OCI-LY1 (cell line): ENCODE results near the gene TIGD1.

Experiments
- H2AFZ ChIP-seq: fragments of 200-600 bp; sonication (generic), shearing (Covaris generic); 2 replicates; pipeline ENCODE4 v1.6.0; 2014; ENCODE audit warnings: antibody characterized with exemption, mild to moderate bottlenecking, low read length
- H3F3A ChIP-seq: fragments of 200-600 bp; sonication (generic), shearing (Covaris generic); 2 replicates; pipeline ENCODE4 v1.6.0; 2014; ENCODE audit warnings: mild to moderate bottlenecking, antibody characterized with exemption, low read length, moderate library complexity; ENCODE audit not compliant: insufficient read depth
- H3K27ac ChIP-seq: fragments of 200-600 bp; sonication (generic); 2 replicates; pipeline ENCODE4 v1.5.1; 2014; ENCODE audit warnings: low read length, mixed run types, mild to moderate bottlenecking, low read depth; ENCODE audit not compliant: poor library complexity, severe bottlenecking
- H3K27me3 ChIP-seq: fragments of 200-600 bp; sonication (generic); 2 replicates; pipeline ENCODE4 v1.6.0; 2014; ENCODE audit warnings: antibody characterized with exemption, mild to moderate bottlenecking, low read length, moderate library complexity; ENCODE audit not compliant: insufficient read depth
- H3K36me3 ChIP-seq: fragments of 200-600 bp; sonication (generic); 2 replicates; pipeline ENCODE4 v1.6.1; 2014; ENCODE audit warnings: mild to moderate bottlenecking, antibody characterized with exemption, low read length, moderate library complexity, mixed read lengths; ENCODE audit not compliant: insufficient read depth
- H3K4me1 ChIP-seq: fragments of 200-600 bp; sonication (generic); 2 replicates; pipeline ENCODE4 v1.5.1; 2014; ENCODE audit warnings: mild to moderate bottlenecking, low read length, moderate library complexity; ENCODE audit not compliant: insufficient read depth, severe bottlenecking
- H3K4me2 ChIP-seq: fragments of 200-600 bp; sonication (generic), shearing (Covaris generic); 2 replicates; pipeline ENCODE4 v1.6.1; 2014; ENCODE audit warnings: low read length
- H3K4me3 ChIP-seq: fragments of 200-600 bp; sonication (generic); 2 replicates; pipeline ENCODE4 v1.5.1; 2014; ENCODE audit warnings: low read length, low read depth, mild to moderate bottlenecking, mixed read lengths; ENCODE audit not compliant: poor library complexity, severe bottlenecking
- H3K79me2 ChIP-seq: fragments of 200-600 bp; shearing (Covaris generic); 2 replicates; pipeline ENCODE4 v1.6.1; 2016; ENCODE audit warnings: mixed run types, low read length, mixed read lengths; ENCODE audit not compliant: insufficient read depth
- H3K9ac ChIP-seq: fragments of 200-600 bp; sonication (generic), shearing (Covaris generic); 2 replicates; pipeline ENCODE4 v1.6.1; 2014; ENCODE audit warnings: mild to moderate bottlenecking, low read length, mixed read lengths
- H3K9me2 ChIP-seq: fragments of 200-600 bp; sonication (generic), shearing (Covaris generic); 2 replicates; pipeline ENCODE4 v1.6.1; 2014; ENCODE audit warnings: low read depth, mild to moderate bottlenecking, low read length, mixed read lengths
- H3K9me3 ChIP-seq: fragments of 200-600 bp; shearing (Covaris generic); 2 replicates; pipeline ENCODE4 v1.6.1; 2014; ENCODE audit warnings: low read length, mixed read lengths
- H4K20me1 ChIP-seq: fragments of 200-600 bp; sonication (generic), shearing (Covaris generic); 2 replicates; pipeline ENCODE4 v1.6.0; 2016; ENCODE audit warnings: mild to moderate bottlenecking, low read length; ENCODE audit not compliant: insufficient read depth
- CTCF ChIP-seq: fragments of 200-600 bp; sonication (generic), shearing (Covaris generic); IDR thresholded peaks from 2 replicates; pipeline ENCODE4 v1.5.1; 2017; ENCODE audit warnings: mild to moderate bottlenecking, antibody characterized with exemption, low read length, moderate library complexity, mixed read lengths
- EZH2 ChIP-seq: fragments of 200-600 bp; sonication (generic), shearing (Covaris generic); IDR thresholded peaks from 2 replicates; pipeline ENCODE4 v1.8.0; 2017; ENCODE audit warnings: borderline replicate concordance, mixed run types, mild to moderate bottlenecking, antibody characterized with exemption, low read length, moderate library complexity, mixed read lengths

TIGD1 gene

DNA sequence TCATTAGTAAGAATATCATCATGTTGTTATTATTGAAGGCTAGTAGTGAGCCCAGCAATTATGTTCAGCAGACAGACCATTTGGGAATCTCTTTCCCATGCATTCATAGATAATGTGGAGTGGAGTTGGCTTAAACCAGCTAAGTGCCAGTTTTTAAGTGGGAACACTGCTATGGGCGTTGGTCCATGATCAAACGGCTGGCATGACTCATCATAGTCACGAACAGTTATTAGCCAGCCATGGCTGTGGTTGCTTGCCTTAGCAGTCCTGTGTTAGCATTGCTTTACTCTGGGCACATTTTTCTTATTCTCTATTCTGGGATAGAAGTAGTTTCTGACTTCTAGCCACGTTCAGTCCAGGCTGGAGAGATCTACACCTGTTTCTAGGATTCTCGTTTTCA, 17.8 kb upstream of the TIGD1 start:
- H3K4me2 ChIP-seq, result no peak overlapping the region
- no peaks in the 10 kb centered on the region for H4K20me1 ChIP-seq
- no peaks in the 10 kb centered on the region for H3K4me1 ChIP-seq
- no peaks in the 10 kb centered on the region for H3K27me3 ChIP-seq
- H2AFZ ChIP-seq, result no peak overlapping the region
- peaks cover 88% of the 10 kb centered on the region for H3K36me3 ChIP-seq
- no peak overlapping the region for H3K9ac ChIP-seq
- no peaks in the 10 kb centered on the region for H3F3A ChIP-seq
- H3K4me3 ChIP-seq, result no peak overlapping the region
- H3K79me2 ChIP-seq, result no peaks in the 10 kb centered on the region
- no peak overlapping the region for H3K27ac ChIP-seq
- H3K9me2 ChIP-seq, result no peaks in the 10 kb centered on the region
- H3K9me3 ChIP-seq, result no peaks in the 10 kb centered on the region
- TF ChIP-seq CTCF, result no peak
- TF ChIP-seq EZH2, result no peak

DNA sequence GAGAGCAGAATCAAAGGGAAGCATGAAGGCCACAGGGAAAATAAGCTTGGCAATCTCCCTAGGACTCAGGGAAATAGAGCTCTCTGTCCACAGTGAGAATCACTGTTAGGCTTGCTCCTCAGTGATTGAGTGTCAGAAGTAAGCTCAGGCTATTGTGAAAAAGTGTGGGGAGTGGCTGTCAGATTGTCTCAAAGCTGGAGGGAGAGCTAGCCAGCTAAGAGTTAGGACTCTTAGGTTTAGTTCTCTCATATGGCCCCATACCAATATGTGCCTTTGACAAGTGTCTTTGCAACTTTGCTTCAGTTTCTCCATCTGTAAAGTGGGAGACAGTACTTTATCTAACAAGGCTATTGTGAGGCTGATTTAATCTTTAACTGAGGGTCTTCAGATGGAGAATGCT, 17.4 kb upstream of the TIGD1 start:
- Histone ChIP-seq H4K20me1 (no peaks in the 10 kb centered on the region), H3K36me3 (peaks cover 88% of the 10 kb centered on the region), H3K27me3 (no peaks in the 10 kb centered on the region), H3F3A (no peaks in the 10 kb centered on the region), H3K9me2 (no peaks in the 10 kb centered on the region), H3K79me2 (no peaks in the 10 kb centered on the region), H3K4me1 (no peaks in the 10 kb centered on the region), H3K9ac (no peak overlapping the region), H2AFZ (no peak overlapping the region), H3K27ac (no peak overlapping the region), H3K9me3 (no peaks in the 10 kb centered on the region), H3K4me2 (no peak overlapping the region), H3K4me3 (no peak overlapping the region)
- TF ChIP-seq EZH2 (no peak), CTCF (no peak)

DNA sequence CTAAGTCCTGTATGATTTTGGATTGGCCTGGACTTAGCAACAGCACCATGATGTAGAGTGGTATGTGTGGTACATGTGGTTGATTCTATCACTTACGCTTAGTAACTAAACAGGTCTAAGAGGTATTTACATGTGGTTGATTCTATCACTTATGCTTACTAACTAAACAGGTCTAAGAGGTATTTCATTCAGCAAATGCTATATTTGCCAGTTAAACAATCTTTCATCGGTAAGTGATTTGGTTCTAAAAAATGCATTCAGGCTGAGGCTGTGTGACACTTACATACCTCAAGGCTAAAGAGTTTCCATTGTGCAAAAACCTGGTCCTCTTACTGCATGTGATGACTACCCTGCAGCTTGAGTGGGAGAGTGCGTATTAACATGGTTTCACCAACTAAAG, 13.2 kb upstream of the TIGD1 start:
- H3K9ac ChIP-seq, result no peak overlapping the region
- H3K9me3 ChIP-seq, result no peaks in the 10 kb centered on the region
- no peak overlapping the region for H3K27ac ChIP-seq
- no peaks in the 10 kb centered on the region for H3K9me2 ChIP-seq
- H3K4me2 ChIP-seq, result no peak overlapping the region
- H3K27me3 ChIP-seq, result no peaks in the 10 kb centered on the region
- H3K4me1 ChIP-seq, result no peaks in the 10 kb centered on the region
- H3K79me2 ChIP-seq, result no peaks in the 10 kb centered on the region
- no peak overlapping the region for H2AFZ ChIP-seq
- TF ChIP-seq CTCF (no peak), EZH2 (no peak)
- no peaks in the 10 kb centered on the region for H4K20me1 ChIP-seq
- H3F3A ChIP-seq, result no peaks in the 10 kb centered on the region
- H3K4me3 ChIP-seq, result no peak overlapping the region
- peaks cover 89% of the 10 kb centered on the region for H3K36me3 ChIP-seq
